IPS-NIHi11 (cell line): ENCODE results near the gene DCST2.

Experiments used
- DNase-seq: peaks from one replicate; pipeline ENCODE4 v3.0.0; 2012; ENCODE audit warnings: mixed read lengths, low spot score

DCST2 gene

DNA sequence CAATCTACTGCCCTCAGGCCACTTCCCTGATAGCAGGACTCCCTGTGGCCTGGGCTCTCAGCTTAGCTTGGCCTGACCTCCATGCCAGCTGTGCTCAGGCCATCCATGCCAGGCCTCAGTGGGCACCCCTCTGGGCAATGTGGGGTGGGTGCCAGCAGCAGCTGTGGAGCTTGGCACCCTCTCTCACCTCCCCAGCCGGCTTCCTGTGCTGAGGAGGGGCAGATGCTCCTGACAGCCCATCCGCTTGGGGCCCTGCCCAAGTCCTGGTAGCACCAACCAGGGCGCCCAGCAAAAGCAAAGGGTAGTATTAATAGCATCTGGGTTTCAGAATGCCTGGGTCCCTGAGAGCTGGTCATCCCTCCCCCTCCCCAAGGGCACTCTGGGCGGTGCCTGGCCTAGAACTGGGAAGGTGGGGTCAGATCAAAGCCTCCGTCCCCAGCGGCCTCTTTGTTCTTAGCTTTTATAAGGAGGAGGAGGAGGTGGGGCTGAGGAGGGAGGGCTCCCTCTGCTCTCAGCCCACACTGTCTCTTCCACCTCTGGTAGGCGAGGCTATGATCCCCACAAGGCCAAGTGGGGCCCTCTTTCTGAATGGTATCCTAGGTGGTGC, 36.1 kb upstream of the DCST2 start:
- DNase-seq: no peak

GRCh38 chr1:155068599-155068998, 35.0 kb upstream of the DCST2 start:
- DNase-seq: no peak

DNA sequence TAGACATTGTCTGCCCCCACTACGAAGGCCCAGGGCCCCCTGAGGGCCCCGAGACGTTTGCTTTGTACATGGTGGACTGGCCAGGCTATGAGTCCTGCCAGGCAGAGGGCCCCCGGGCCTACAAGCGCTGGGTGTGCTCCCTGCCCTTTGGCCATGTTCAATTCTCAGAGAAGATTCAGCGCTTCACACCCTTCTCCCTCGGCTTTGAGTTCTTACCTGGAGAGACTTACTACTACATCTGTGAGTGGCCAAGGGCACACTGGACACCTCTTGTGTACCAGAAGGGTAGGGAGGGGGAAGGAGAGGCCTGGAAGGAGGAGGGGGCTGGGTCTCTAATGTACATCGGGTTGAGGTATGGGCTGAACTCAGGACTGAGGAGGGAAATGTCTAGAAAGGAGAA, 33.2 kb upstream of the DCST2 start:
- DNase-seq: no peak

- no peak for DNase-seq
Measured at GRCh38 chr1:155064832-155065429, 31.4 kb upstream of the DCST2 start.

DNA sequence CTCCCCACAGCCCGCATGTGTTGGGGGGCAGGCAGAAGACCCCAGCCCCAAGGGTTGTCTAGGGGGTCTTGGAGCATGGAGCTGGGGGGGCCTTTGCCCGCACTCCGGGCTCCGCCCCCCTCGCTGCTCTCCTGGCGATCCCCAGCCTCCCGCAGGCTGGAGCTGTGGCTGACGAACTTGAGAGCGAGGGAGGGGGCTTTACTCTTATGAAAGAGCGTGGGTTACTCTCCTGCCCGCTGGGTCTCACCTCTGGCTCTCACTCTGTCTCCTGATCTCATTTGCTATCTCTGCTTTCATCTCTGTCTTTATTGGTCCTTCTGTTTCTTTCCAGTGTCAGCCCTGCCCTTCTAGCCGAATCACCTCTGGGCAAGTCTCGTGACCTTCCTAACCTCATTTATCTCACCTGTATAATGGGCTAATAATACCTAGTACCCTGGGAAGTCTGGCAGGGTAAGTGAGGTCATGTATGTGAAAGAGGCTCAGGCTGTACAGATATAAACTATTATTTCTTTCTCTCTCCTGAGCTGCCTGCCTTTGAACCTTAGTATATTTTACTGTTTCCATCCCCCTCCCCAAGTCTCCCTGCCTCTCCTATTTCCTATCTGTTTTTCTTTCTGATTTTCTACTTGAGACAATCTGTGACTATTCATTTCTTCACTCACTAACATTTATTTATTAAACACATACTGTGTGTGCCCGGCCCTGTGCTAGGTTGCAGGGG, 30.7 kb upstream of the DCST2 start:
- DNase-seq: no peak

GRCh38 chr1:155063550-155064110, 30.0 kb upstream of the DCST2 start, which contains the start of gene EFNA4:
Gene EFNA4 (plus strand): TSS chr1:155063740. CDS start chr1:155063824, 84 bp downstream.
- DNase-seq: peak; percentile 87

- peak; percentile 72 for DNase-seq
Measured at GRCh38 chr1:155062702-155063411, 29.3 kb upstream of the DCST2 start.

GRCh38 chr1:155062151-155062686, 28.6 kb upstream of the DCST2 start:
- DNase-seq: peak; percentile 79

DNA sequence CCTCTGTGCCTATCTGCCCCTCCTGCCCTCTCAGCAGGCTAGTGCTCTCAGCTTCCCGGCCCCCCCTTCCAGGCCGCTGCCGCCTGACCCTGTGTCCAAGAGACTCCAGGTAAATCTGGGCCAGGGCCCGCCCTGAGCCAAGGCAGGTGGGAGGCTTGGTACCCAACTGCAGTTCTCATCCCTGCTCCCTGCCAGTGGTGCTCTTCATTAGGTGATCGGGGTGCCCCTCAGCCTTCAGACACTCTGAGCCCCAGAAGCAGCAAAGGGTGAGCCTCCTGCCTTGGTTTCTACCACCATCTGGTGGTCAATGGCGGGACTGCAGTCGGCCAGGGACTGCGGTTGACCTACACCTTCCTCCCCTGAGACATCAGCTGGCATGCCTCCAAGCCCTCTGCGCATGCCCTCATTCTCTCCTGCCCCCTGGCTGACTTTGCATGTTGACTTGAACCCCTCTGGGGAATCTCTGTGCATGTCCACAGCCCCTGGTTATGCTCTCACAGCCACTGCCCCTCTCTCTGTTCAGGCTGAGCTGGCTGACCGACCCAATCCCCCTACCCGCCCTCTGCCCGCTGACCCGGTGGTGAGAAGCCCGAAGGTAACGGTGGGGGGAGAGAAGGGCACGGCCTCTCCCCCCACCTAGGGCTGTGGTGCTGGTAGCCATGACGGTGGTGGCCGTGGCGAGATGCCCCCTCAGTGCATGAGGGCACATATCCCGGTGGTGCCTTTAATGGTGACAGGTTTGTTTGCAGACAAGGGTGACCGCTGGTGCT, 28.0 kb upstream of the DCST2 start:
- DNase-seq: peak; percentile 86

DNA sequence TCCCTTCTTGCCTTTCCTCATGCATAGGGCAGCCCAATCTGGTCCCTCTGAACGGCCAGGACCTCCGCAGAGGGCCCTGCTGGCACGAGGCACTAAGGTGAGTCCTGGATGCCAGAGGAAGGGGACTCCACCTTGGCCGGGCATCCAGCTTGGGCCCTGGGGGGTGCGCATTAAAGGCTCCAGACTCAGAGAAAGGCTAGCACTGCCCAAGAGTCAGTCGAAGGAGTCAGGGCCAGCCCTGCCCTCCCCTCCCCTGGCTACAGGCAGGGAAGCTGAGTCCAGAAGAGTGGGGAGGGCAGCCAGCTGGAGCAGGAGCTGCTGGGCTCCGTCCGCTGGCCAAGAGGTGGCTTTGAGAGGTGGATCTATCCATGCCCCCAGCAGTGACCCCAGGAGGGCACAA, 27.2 kb upstream of the DCST2 start:
- no peak for DNase-seq

DNA sequence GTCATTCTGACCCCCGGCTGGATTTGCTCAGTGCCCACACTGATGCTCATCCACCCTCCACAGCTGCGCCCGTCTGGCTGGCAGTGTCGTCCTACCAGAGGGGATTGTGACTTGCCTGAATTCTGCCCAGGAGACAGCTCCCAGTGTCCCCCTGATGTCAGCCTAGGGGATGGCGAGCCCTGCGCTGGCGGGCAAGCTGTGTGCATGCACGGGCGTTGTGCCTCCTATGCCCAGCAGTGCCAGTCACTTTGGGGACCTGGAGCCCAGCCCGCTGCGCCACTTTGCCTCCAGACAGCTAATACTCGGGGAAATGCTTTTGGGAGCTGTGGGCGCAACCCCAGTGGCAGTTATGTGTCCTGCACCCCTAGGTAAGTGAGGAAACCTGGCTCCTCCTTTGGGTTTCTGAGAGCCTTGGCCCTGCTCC, 24.2 kb upstream of the DCST2 start:
- no peak for DNase-seq

- DNase-seq: no peak
Measured at GRCh38 chr1:155057104-155057503, 23.5 kb upstream of the DCST2 start.

GRCh38 chr1:155053531-155054105, 20.0 kb upstream of the DCST2 start:
- DNase-seq: no peak

DNA sequence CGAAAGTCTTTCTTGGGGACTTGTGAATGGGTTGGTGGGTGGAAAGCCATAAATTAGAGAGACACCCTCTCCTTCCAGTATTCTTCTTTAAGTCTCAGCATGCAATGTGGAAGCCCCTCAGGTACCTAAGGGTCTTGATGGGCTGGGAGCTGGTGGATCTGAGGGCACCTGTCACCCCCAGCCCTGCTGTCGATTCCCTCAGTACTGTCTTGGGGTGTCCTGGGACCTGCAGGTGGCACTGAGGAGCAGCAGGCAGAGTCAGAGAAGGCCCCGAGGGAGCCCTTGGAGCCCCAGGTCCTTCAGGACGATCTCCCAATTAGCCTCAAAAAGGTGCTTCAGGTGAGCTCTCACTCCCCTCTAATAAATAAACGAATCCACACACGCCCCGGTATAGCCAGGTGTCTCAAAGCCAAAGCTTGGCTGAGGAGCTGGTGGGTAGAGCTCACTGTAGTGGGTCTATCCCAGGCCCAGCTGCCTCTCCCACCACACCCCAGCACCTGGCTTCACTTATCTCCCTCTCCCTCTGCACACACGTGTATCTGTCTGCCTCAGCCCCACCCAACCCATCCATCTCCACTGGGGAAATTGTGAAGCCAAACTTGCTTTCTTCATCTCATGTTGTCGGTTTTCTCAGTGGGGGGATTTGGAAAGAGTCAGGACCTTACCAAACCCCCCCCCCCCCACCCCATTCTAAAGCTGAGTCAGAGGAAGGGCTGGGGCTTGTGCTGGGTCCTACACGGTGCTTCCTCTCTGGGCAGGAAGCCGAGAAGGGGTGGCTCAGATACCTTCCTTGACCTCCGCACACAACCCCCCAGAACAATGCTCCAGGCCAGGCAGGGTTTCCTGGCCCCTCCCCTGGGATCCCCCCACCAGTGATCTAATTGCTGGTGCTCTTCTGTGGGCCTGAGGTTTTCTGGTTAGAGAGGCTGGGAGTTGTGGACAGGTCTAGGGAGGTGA, 19.1 kb upstream of the DCST2 start:
- no peak for DNase-seq

- DNase-seq: no peak
Measured at GRCh38 chr1:155051777-155052398, 18.3 kb upstream of the DCST2 start.

DNA sequence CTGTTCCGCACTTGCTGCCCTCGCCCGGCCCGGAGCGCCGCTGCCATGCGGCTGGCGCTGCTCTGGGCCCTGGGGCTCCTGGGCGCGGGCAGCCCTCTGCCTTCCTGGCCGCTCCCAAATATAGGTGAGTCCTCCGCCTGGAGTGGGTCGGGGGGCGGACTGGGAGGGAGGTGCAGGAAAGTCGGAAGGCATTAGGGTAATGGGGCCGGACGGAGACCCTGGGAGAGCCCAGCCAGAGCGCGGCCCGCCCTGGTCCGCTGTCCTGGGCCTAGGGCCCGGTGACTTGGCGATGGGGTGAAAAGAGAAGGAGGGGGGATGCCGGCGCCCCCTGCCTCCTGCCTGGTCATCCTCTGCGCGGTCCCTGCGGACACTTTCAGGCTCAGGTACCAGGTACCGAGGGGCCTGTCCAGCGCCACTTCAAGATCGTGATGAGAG, 17.8 kb upstream of the DCST2 start:
- no peak for DNase-seq

GRCh38 chr1:155050560-155051341, 17.2 kb upstream of the DCST2 start, which contains the start of gene ADAM15:
Gene ADAM15 (plus strand): TSS chr1:155051316. CDS start chr1:155051387, 71 bp downstream.
- DNase-seq: peak; percentile 99
